DOHH2 (cell line): ENCODE results near the gene CAPS.
"Not testable (repeated sequence)": the region's sequence is repeated elsewhere in the genome, so short reads cannot be mapped to it uniquely, and the experiment has no call there.

ENCODE experiments used
- H3F3A ChIP-seq: fragments of 200-600 bp; sonication (generic), shearing (Covaris generic); 2 replicates; pipeline ENCODE4 v1.6.0; 2016; ENCODE audit warnings: antibody characterized with exemption, mild to moderate bottlenecking; ENCODE audit not compliant: control insufficient read depth, insufficient read depth
- H3K27ac ChIP-seq: fragments of 200-600 bp; sonication (generic); 2 replicates; pipeline ENCODE4 v1.5.1; 2014; ENCODE audit warnings: low read depth, mild to moderate bottlenecking, low read length, moderate library complexity
- H3K27me3 ChIP-seq: fragments of 200-600 bp; sonication (generic); 2 replicates; pipeline ENCODE4 v1.6.1; 2014; ENCODE audit warnings: mild to moderate bottlenecking, low read length, mixed read lengths; ENCODE audit not compliant: control insufficient read depth
- H3K36me3 ChIP-seq: fragments of 200-600 bp; sonication (generic); 2 replicates; pipeline ENCODE4 v1.6.1; 2014; ENCODE audit warnings: mild to moderate bottlenecking, low read length, moderate library complexity, mixed read lengths; ENCODE audit not compliant: control insufficient read depth
- H3K4me1 ChIP-seq: fragments of 200-600 bp; sonication (generic); 2 replicates; pipeline ENCODE4 v1.6.1; 2014; ENCODE audit warnings: mild to moderate bottlenecking, low read length, mixed read lengths; ENCODE audit not compliant: control insufficient read depth
- H3K4me2 ChIP-seq: fragments of 200-600 bp; sonication (generic); 2 replicates; pipeline ENCODE4 v1.6.0; 2014; ENCODE audit warnings: mild to moderate bottlenecking, low read length, moderate library complexity
- H3K4me3 ChIP-seq: fragments of 200-600 bp; sonication (generic); 2 replicates; pipeline ENCODE4 v1.5.1; 2014; ENCODE audit warnings: mild to moderate bottlenecking, low read length, mixed read lengths
- H3K79me2 ChIP-seq: fragments of 200-600 bp; sonication (generic); 2 replicates; pipeline ENCODE4 v1.6.1; 2014; ENCODE audit warnings: mild to moderate bottlenecking, low read length, mixed read lengths; ENCODE audit not compliant: control insufficient read depth
- H3K9me2 ChIP-seq: fragments of 200-600 bp; sonication (generic); replicated peaks from 2 replicates; pipeline ENCODE4 v1.6.1; 2014; ENCODE audit warnings: mild to moderate bottlenecking, low read length, mixed read lengths; ENCODE audit not compliant: control insufficient read depth
- H3K9me3 ChIP-seq: fragments of 200-600 bp; sonication (generic); 2 replicates; pipeline ENCODE4 v1.6.1; 2014; ENCODE audit warnings: antibody characterized with exemption, low read length, mixed read lengths; ENCODE audit not compliant: control insufficient read depth, insufficient read depth
- H4K20me1 ChIP-seq: fragments of 200-600 bp; sonication (generic); 2 replicates; pipeline ENCODE4 v1.6.0; 2014; ENCODE audit warnings: low read depth, mild to moderate bottlenecking, antibody characterized with exemption, low read length, moderate library complexity; ENCODE audit not compliant: control insufficient read depth, insufficient read depth
- EZH2phosphoT487 ChIP-seq: fragments of 200-600 bp; sonication (generic); IDR thresholded peaks from 2 replicates; pipeline ENCODE4 v1.6.1; 2017; ENCODE audit warnings: borderline replicate concordance, mild to moderate bottlenecking, antibody characterized with exemption, low read length, moderate library complexity, mixed read lengths
- TF ChIP-seq, protein P1 (sequence below): fragments of 200-600 bp; sonication (generic); IDR thresholded peaks from one replicate; pipeline ENCODE4 v1.5.1; 2014; ENCODE audit warnings: antibody characterized with exemption, mild to moderate bottlenecking, low read depth, low read length; ENCODE audit not compliant: poor library complexity, severe bottlenecking

Gene CAPS

DNA sequence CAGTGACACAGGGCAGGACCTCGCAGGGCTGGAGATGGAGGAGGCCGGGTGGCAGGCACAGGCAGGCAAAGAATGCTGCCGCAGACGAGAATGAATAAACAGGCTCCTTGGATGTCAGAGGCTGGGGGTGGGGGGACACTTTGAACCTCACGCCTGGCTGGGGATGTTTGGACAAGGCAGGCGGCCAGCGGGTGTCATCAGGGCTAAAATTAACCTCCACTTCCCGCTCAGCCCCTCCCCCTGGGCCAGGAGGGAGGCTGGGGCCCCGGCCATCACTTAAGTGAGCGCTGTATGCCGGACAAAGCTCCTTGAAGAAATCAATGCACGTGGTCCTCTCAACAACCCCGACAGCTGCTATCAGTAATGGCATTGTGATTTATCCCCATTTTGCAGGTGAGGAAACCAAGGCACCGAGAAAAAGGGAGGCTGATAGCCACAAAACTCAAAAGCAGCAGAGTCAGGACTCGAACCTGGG is 33.4 kb upstream of the CAPS start:
- TF ChIP-seq, protein P1, sequence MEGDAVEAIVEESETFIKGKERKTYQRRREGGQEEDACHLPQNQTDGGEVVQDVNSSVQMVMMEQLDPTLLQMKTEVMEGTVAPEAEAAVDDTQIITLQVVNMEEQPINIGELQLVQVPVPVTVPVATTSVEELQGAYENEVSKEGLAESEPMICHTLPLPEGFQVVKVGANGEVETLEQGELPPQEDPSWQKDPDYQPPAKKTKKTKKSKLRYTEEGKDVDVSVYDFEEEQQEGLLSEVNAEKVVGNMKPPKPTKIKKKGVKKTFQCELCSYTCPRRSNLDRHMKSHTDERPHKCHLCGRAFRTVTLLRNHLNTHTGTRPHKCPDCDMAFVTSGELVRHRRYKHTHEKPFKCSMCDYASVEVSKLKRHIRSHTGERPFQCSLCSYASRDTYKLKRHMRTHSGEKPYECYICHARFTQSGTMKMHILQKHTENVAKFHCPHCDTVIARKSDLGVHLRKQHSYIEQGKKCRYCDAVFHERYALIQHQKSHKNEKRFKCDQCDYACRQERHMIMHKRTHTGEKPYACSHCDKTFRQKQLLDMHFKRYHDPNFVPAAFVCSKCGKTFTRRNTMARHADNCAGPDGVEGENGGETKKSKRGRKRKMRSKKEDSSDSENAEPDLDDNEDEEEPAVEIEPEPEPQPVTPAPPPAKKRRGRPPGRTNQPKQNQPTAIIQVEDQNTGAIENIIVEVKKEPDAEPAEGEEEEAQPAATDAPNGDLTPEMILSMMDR: no peak
- TF ChIP-seq EZH2phosphoT487: no peak
- Histone ChIP-seq H3K79me2 (no peaks in the 10 kb centered on the region), H3K9me3 (no peaks in the 10 kb centered on the region), H3F3A (no peaks in the 10 kb centered on the region), H3K4me1 (no peaks in the 10 kb centered on the region), H3K27ac (no peak overlapping the region), H4K20me1 (no peaks in the 10 kb centered on the region), H3K4me3 (no peak overlapping the region), H3K4me2 (no peak overlapping the region), H3K9me2 (no peaks in the 10 kb centered on the region), H3K27me3 (no peaks in the 10 kb centered on the region), H3K36me3 (no peaks in the 10 kb centered on the region)

DNA sequence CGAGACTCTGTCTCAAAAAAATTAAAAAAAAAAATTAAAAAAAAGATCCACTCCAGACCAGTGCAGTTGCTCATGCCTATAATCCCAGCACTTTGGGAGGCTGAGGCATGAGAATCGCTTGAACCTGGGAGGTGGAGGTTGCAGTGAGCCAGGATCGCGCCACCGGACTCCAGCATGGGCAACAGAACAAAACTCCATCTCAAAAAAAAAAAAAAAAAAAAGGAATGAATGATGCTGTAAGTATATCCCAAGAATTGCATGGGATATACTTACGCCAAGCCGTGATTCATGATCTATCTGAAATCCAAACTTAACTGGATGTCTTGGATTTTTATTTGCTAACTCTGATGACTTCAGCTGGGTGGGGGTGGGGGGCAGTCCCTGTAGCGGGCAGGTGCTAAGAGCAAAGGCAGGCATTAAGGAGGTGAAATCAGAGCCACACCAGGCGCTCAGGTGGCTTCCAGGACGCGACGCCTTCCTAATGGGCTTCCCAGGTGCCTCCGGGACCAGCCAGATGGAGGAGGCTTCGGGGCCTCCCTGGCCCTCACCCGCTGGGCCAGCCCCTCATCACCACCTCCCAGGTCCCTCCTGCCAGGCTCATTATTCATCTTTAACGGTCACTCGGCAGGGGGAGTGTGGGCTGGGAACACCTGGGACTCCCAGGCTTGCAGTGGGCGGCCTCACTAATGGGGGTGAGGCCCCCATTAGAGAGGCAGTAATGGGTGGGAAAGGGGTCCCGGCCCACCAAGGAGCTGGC is 32.3 kb upstream of the CAPS start:
- no peaks in the 10 kb centered on the region for H3K79me2 ChIP-seq
- no peak overlapping the region for H3K4me2 ChIP-seq
- TF ChIP-seq, protein P1: no peak
- no peaks in the 10 kb centered on the region for H3K9me2 ChIP-seq
- H3F3A ChIP-seq: no peaks in the 10 kb centered on the region
- no peaks in the 10 kb centered on the region for H4K20me1 ChIP-seq
- H3K9me3 ChIP-seq: no peaks in the 10 kb centered on the region
- H3K27ac ChIP-seq: no peak overlapping the region
- no peaks in the 10 kb centered on the region for H3K27me3 ChIP-seq
- no peaks in the 10 kb centered on the region for H3K36me3 ChIP-seq
- no peak overlapping the region for H3K4me3 ChIP-seq
- no peaks in the 10 kb centered on the region for H3K4me1 ChIP-seq

DNA sequence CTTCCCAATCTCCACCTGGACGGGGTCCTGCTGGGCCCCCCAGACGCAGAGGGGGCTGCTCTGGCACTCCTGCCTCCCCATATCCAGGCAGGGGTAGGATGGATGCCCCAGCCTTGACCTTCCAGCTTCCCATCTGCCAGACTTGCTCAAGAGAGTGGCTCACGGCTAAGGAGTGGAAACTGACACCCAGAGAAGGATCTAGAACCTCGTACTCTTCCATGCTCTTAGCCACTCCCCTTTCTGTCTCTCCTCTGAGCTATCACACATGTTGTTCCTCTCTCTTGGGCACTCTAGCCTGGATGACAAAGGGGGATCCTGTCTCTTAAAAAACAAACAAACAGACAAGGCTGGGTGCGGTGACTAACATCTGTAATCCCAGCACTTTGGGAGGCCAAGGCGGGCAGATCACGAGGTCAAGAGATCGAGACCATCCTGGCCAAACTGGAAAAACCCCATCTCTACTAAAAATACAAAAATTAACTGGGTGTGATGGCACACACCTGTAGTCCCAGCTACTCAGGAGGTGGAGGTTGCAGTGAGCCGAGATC is 31.6 kb upstream of the CAPS start:
- no peaks in the 10 kb centered on the region for H3F3A ChIP-seq
- H3K9me2 ChIP-seq: no peaks in the 10 kb centered on the region
- no peaks in the 10 kb centered on the region for H3K4me1 ChIP-seq
- no peaks in the 10 kb centered on the region for H4K20me1 ChIP-seq
- no peaks in the 10 kb centered on the region for H3K36me3 ChIP-seq
- no peaks in the 10 kb centered on the region for H3K27me3 ChIP-seq
- H3K79me2 ChIP-seq: no peaks in the 10 kb centered on the region
- no peak overlapping the region for H3K27ac ChIP-seq
- no peak overlapping the region for H3K4me2 ChIP-seq
- TF ChIP-seq EZH2phosphoT487: no peak
- no peak overlapping the region for H3K4me3 ChIP-seq
- H3K9me3 ChIP-seq: no peaks in the 10 kb centered on the region

DNA sequence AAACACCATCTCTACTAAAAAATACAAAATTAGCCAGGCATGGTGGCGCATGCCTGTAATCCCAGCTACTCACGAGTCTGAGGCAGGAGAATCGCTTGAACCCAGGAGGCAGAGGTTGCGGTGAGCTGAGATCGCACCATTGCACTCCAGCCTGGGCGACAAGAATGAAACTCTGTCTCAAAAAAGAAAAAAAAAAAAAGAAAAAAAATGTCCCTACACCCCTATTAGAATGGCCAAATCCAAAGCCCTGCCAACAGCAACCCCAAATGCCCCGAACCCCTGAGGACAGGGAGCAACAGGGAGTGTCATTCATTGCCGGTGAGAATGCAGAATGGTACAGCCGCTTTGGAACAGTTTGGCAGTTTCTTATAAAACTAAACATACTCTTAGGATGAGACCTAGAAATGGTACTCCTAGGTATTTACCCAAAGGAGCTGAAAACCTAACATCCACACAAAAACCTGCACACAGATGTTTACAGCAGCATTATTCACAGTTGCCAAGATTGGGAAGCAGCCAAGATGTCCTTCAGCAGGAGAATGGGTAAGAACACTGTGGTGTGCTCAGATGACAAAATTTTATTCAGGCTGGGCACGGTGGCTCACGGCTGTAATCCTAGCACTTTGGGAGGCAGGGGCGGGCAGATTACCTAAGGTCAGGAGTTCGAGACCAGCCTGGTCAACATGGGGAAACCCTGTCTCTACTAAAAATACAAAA is 30.7 kb upstream of the CAPS start:
- H3K36me3 ChIP-seq, H4K20me1 ChIP-seq, H3K9me3 ChIP-seq, H3K27me3 ChIP-seq, H3K4me2 ChIP-seq, H3K27ac ChIP-seq, H3K9me2 ChIP-seq, H3F3A ChIP-seq, H3K79me2 ChIP-seq, H3K4me1 ChIP-seq, H3K4me3 ChIP-seq: not testable (repeated sequence)

DNA sequence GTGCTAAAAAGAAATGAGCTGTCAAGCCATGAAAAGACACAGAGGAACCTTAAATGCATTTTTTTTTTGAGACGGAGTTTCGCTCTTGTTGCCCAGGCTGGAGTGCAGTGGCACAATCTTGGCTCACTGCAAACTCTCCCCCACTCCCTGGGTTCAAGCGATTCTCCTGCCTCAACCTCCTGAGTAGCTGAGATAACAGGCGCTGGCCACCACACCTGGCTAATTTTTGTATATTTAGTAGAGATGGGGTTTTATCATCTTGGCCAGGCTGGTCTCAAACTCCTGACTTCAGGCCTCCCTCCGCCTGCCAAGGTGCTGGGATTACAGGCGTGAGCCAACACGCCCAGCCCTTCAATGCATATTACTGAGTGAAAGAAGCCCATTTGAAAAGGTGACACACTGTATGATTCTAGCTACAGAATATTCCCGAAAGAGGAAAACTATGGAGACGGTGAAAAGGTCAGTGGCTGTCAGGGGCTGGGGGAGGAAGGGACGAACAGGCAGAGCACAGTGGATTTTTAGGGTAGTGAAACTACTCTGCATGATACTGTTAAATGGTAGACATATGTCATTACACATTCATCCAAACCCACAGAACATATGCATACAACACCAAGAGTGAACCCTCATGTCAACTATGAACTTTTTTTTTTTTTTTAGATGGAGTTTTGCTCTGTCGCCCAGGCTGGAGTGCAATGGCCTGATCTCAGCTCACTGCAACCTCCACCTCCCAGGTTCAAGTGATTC is 29.8 kb upstream of the CAPS start:
- H3K36me3 ChIP-seq, H3K27ac ChIP-seq, H3K4me2 ChIP-seq, H3K9me2 ChIP-seq, H3K9me3 ChIP-seq, H3K4me3 ChIP-seq, H4K20me1 ChIP-seq, H3K79me2 ChIP-seq, H3K27me3 ChIP-seq, H3F3A ChIP-seq, H3K4me1 ChIP-seq: not testable (repeated sequence)
